Hepatocyte (in vitro differentiated cells): ENCODE measurements around the gene TPRX2.

Source experiments
- CTCF ChIP-seq: fragments of 200-600 bp; sonication (generic); IDR thresholded peaks from 2 replicates; pipeline ENCODE4 v1.5.1; 2016; ENCODE audit warnings: antibody characterized with exemption, mild to moderate bottlenecking; ENCODE audit not compliant: poor library complexity
- EZH2 ChIP-seq: fragments of 200-600 bp; sonication (generic); IDR thresholded peaks from 2 replicates; pipeline ENCODE4 v1.6.1; 2016; ENCODE audit warnings: antibody characterized with exemption, mild to moderate bottlenecking, borderline replicate concordance
- EZH2phosphoT487 ChIP-seq: fragments of 200-600 bp; sonication (generic); IDR thresholded peaks from one replicate; pipeline ENCODE4 v1.6.1; 2018; ENCODE audit warnings: antibody characterized with exemption, mild to moderate bottlenecking, low read depth, moderate library complexity; ENCODE audit not compliant: unreplicated experiment, severe bottlenecking

GRCh38 chr19:47886010-47886559, 27.1 kb downstream of the TPRX2 start, which contains the start of gene SULT2A1:
- TF ChIP-seq CTCF: no peak
- no peak for TF ChIP-seq EZH2
- TF ChIP-seq EZH2phosphoT487: no peak
